Sigmoid colon (tissue), 7 donors: ENCODE data around the gene CYP2A7. TPM values are rescaled to one million over a fixed set of nuclear protein-coding genes. Genes with fewer than 3 reads are reported as not detected.
"Not testable (repeated sequence)": the region's sequence is repeated elsewhere in the genome, so short reads cannot be mapped to it uniquely, and the experiment has no call there.

Source experiments
- DNase-seq: peaks from one replicate; pipeline ENCODE4 v3.0.0-alpha.2; 2019
- H3K27ac ChIP-seq, 4 donors: fragments of 200-600 bp; sonication (generic); one replicate each; pipeline ENCODE4 v1.5.1; 2016 to 2019; ENCODE audit warnings: mild to moderate bottlenecking in 1 of 4
- H3K27me3 ChIP-seq, 3 donors: fragments of 200-600 bp; sonication (generic); one replicate each; pipeline ENCODE4 v1.5.1; 2019; ENCODE audit warnings: mild to moderate bottlenecking in 1 of 3
- H3K36me3 ChIP-seq, 4 donors: fragments of 200-600 bp; sonication (generic); one replicate each; pipeline ENCODE4 v1.5.1; 2016 to 2019
- H3K4me1 ChIP-seq, 4 donors: fragments of 200-600 bp; sonication (generic); one replicate each; pipeline ENCODE4 v1.5.1; 2017 to 2019
- H3K4me3 ChIP-seq, 4 donors: fragments of 200-600 bp; sonication (generic); one replicate each; pipeline ENCODE4 v1.5.1; 2017 to 2019; ENCODE audit warnings: mild to moderate bottlenecking in 2 of 4, moderate library complexity in 1 of 4
- H3K9me3 ChIP-seq, 4 donors: fragments of 200-600 bp in 3 of 4; sonication (generic) in 3 of 4; one replicate each; pipeline versions ENCODE4 v1.5.1 to v1.6.1; 2013 to 2019
- CTCF ChIP-seq, 4 experiments: fragments of 450-650 bp in 3 of 4; fragments of 200-600 bp in 1 of 4; IDR thresholded peaks; one replicate each; pipeline ENCODE4 v1.5.1; 2016 to 2019; ENCODE audit warnings: antibody characterized with exemption in 4 of 4, mild to moderate bottlenecking in 3 of 4, moderate library complexity in 2 of 4
- EP300 ChIP-seq, 4 donors: sonication (generic); formaldehyde crosslinking; IDR thresholded peaks; one replicate each; pipeline ENCODE4 v1.6.1; 2017; ENCODE audit warnings: antibody characterized with exemption in 4 of 4
- POLR2A ChIP-seq, 2 donors: fragments of 450-650 bp; IDR thresholded peaks; one replicate each; pipeline ENCODE4 v1.6.1; 2016; ENCODE audit warnings: antibody characterized with exemption in 2 of 2, mild to moderate bottlenecking in 2 of 2, moderate library complexity in 2 of 2
- POLR2AphosphoS5 ChIP-seq, 4 donors: sonication (generic); formaldehyde crosslinking; IDR thresholded peaks; one replicate each; pipeline ENCODE4 v1.6.1; 2017; ENCODE audit warnings: antibody characterized with exemption in 4 of 4
- WGBS, 2 donors: extraction: QIAGEN DNeasy Blood & Tissue Kit; methylation state at CpG; one replicate each; pipeline ENCODE4 v1.1.7; 2013; 5-methylcytosine and 5-hydroxymethylcytosine counted together
- intact Hi-C: fragments of 100-400 bp; cut with DNase I; formaldehyde crosslinking; loops from one replicate; pipeline ENCODE4 v1.15.1; 2023
- polyA plus RNA-seq, 3 donors: library from polyadenylated mRNA; stranded (reverse); fragments of 200-250 nt; gene quantifications; one replicate each; pipeline ENCODE4 v1.2.3, GENCODE V29; 2013
- total RNA-seq, 4 donors: library from RNA; depleted of rRNA; stranded (reverse); fragments of >200 nt; gene quantifications; one replicate each; pipeline ENCODE4 v1.1.0, GENCODE V29; 2016
- donor health status: healthy with polysubstance abuse.
- donor health status: Bipolar disorder and iron deficiency.
- donor health status: healthy.

Gene CYP2A7
- total and polyA plus RNA-seq, 7 donors = 0.36 TPM; not detected in 6

GRCh38 chr19:40921005-40921897, 39.2 kb upstream of the CYP2A7 start:
- no peak overlapping the region for H3K4me3 ChIP-seq
- intact Hi-C loops = no loop called here
- H3K4me1 ChIP-seq = peaks cover 0 to 27% (median 8%) of the 10 kb centered on the region in 4 donors
- TF ChIP-seq CTCF (IDR thresholded peaks at IDR 0.05) (no peak), EP300 (IDR thresholded peaks at IDR 0.05) (peak in 1 of 4 donors; percentile 44), POLR2AphosphoS5 (IDR thresholded peaks at IDR 0.05) (peak in 1 of 4 donors; percentile 31), POLR2A (IDR thresholded peaks at IDR 0.05) (no peak)
- peak overlapping the region in 3 of 4 donors; percentile 70 to 75 (median 74) for H3K27ac ChIP-seq
- WGBS, 2 donors = 9 to 32% methylated on average over 9 of the region's 9 CpGs
- peaks cover 0 to 12% (median 0%) of the 10 kb centered on the region in 4 donors for H3K9me3 ChIP-seq
- no peak for DNase-seq
- H3K27me3 ChIP-seq = no peaks in the 10 kb centered on the region
- no peaks in the 10 kb centered on the region for H3K36me3 ChIP-seq

- intact Hi-C loops = no loop called here
- H3K36me3 ChIP-seq = no peaks in the 10 kb centered on the region
- H3K9me3 ChIP-seq = peaks cover 0 to 12% (median 0%) of the 10 kb centered on the region in 4 donors
- peak overlapping the region in 3 of 4 donors; percentile 70 to 75 (median 74) for H3K27ac ChIP-seq
- 66 to 86% methylated on average over 4 of the region's 4 CpGs for WGBS, 2 donors
- H3K4me3 ChIP-seq = no peak overlapping the region
- H3K27me3 ChIP-seq = no peaks in the 10 kb centered on the region
- DNase-seq = no peak
- TF ChIP-seq POLR2AphosphoS5 (IDR thresholded peaks at IDR 0.05) (peak in 3 of 4 donors; percentile 22 to 66 (median 26)), POLR2A (IDR thresholded peaks at IDR 0.05) (no peak), EP300 (IDR thresholded peaks at IDR 0.05) (peak in 2 of 4 donors; percentile 44 to 64), CTCF (IDR thresholded peaks at IDR 0.05) (no peak)
- peaks cover 0 to 27% (median 8%) of the 10 kb centered on the region in 4 donors for H3K4me1 ChIP-seq
These were observed 38.4 kb upstream of the CYP2A7 start for GRCh38 chr19:40920300-40921004.

- 72 to 83% methylated on average over 7 of the region's 7 CpGs for WGBS, 2 donors
- intact Hi-C loops = not testable (repeated sequence)
These were observed 37.7 kb upstream of the CYP2A7 start for GRCh38 chr19:40919530-40920299.

GRCh38 chr19:40918303-40918702, 36.3 kb upstream of the CYP2A7 start:
- H3K36me3 ChIP-seq, H3K27me3 ChIP-seq, intact Hi-C loops, DNase-seq, H3K27ac ChIP-seq, H3K4me3 ChIP-seq: not testable (repeated sequence)
- Histone ChIP-seq H3K9me3 (peaks cover 0 to 12% (median 0%) of the 10 kb centered on the region in 4 donors), H3K4me1 (peaks cover 0 to 17% (median 8%) of the 10 kb centered on the region in 4 donors)
- WGBS, 2 donors = 36 to 52% methylated on average over 2 of the region's 2 CpGs

More at GRCh38 chr19:40919530-40920299, 37.7 kb upstream of the CYP2A7 start:
- not testable (repeated sequence) for H3K4me3 ChIP-seq, H3K27me3 ChIP-seq, H3K36me3 ChIP-seq, DNase-seq
- H3K27ac ChIP-seq = peak overlapping the region in 3 of 4 donors; percentile 70 to 75 (median 74)
- H3K4me1 ChIP-seq = peaks cover 0 to 26% (median 8%) of the 10 kb centered on the region in 4 donors
- peaks cover 0 to 12% (median 0%) of the 10 kb centered on the region in 4 donors for H3K9me3 ChIP-seq

GRCh38 chr19:40908976-40909375, 26.9 kb upstream of the CYP2A7 start:
- DNase-seq = no peak
- no peaks in the 10 kb centered on the region for H3K36me3 ChIP-seq
- intact Hi-C loops = no loop called here
- TF ChIP-seq POLR2A (IDR thresholded peaks at IDR 0.05) = no peak
- TF ChIP-seq CTCF (IDR thresholded peaks at IDR 0.05) = peak in 2 of 4 experiments; percentile 6 to 43
- no peak for TF ChIP-seq POLR2AphosphoS5 (IDR thresholded peaks at IDR 0.05)
- TF ChIP-seq EP300 (IDR thresholded peaks at IDR 0.05) = no peak
- no peaks in the 10 kb centered on the region for H3K9me3 ChIP-seq
- H3K27ac ChIP-seq = peak overlapping the region in 2 of 4 donors; percentile 0 to 30
- 60 to 64% methylated on average over 6 of the region's 6 CpGs for WGBS, 2 donors
- peaks cover 0 to 9% (median 3%) of the 10 kb centered on the region in 4 donors for H3K4me1 ChIP-seq
- peaks cover 0 to 18% (median 0%) of the 10 kb centered on the region in 3 donors for H3K27me3 ChIP-seq
- H3K4me3 ChIP-seq = peak overlapping the region in 2 of 4 donors; percentile 31 to 43
